Mesenchymal stem cell (in vitro differentiated cells and primary cell): ENCODE results near the gene TOLLIP.

Experiments
- DNase-seq: peaks from one replicate; pipeline ENCODE4 v3.0.0-alpha.2; 2013
- H2AFZ ChIP-seq: one replicate; pipeline ENCODE4 v1.6.1; 2013; ENCODE audit warnings: low read depth, mild to moderate bottlenecking, control low read depth, inconsistent platforms, low read length, moderate library complexity
- H2AK5ac ChIP-seq: 2 replicates; pipeline ENCODE4 v1.6.1; 2013; ENCODE audit warnings: low read length, moderate library complexity, mild to moderate bottlenecking, inconsistent platforms; ENCODE audit not compliant: severe bottlenecking
- H2BK120ac ChIP-seq: one replicate; pipeline ENCODE4 v1.6.1; 2013; ENCODE audit warnings: low read depth, mild to moderate bottlenecking, inconsistent platforms, low read length, moderate library complexity
- H2BK12ac ChIP-seq, 2 experiments: one replicate each; pipeline ENCODE4 v1.6.1; 2013; ENCODE audit warnings: inconsistent platforms in 2 of 2, low read length in 2 of 2, mild to moderate bottlenecking in 2 of 2, moderate library complexity in 2 of 2, control low read depth in 1 of 2
- H2BK15ac ChIP-seq: one replicate; pipeline ENCODE4 v1.6.1; 2013; ENCODE audit warnings: mild to moderate bottlenecking, low read depth, inconsistent platforms; ENCODE audit not compliant: poor library complexity, severe bottlenecking
- H2BK5ac ChIP-seq: 2 replicates; pipeline ENCODE4 v1.6.1; 2013; ENCODE audit warnings: low read depth, mild to moderate bottlenecking, low read length, control low read depth, inconsistent platforms; ENCODE audit not compliant: poor library complexity, severe bottlenecking
- H3K14ac ChIP-seq, 2 experiments: one replicate each; pipeline ENCODE4 v1.6.1; 2013; ENCODE audit warnings: inconsistent platforms in 2 of 2, low read length in 2 of 2, control low read depth in 1 of 2, mild to moderate bottlenecking in 1 of 2, moderate library complexity in 1 of 2
- H3K18ac ChIP-seq, 2 experiments: one replicate each; pipeline ENCODE4 v1.6.1; 2013; ENCODE audit warnings: inconsistent platforms in 2 of 2, low read length in 2 of 2, control low read depth in 1 of 2, low read depth in 1 of 2, mild to moderate bottlenecking in 1 of 2
- H3K23ac ChIP-seq, 2 experiments: one replicate each; pipeline ENCODE4 v1.6.1; 2013; ENCODE audit warnings: inconsistent platforms in 2 of 2, low read length in 2 of 2, mild to moderate bottlenecking in 2 of 2, moderate library complexity in 2 of 2, control low read depth in 1 of 2
- H3K27ac ChIP-seq: 2 replicates; pipeline ENCODE4 v1.5.1; 2013; ENCODE audit warnings: mild to moderate bottlenecking, moderate library complexity, low read length, control low read depth, inconsistent platforms; ENCODE audit not compliant: poor library complexity, severe bottlenecking
- H3K27me3 ChIP-seq, 2 experiments: 2 replicates each; pipeline versions ENCODE4 v1.6.1 to v1.7.0; 2013; ENCODE audit warnings: low read length in 2 of 2, mild to moderate bottlenecking in 2 of 2, moderate library complexity in 2 of 2, control low read depth in 1 of 2, inconsistent platforms in 1 of 2; ENCODE audit not compliant: control insufficient read depth in 1 of 2, insufficient read depth in 1 of 2
- H3K36me3 ChIP-seq, 2 experiments: 2 replicates each; pipeline versions ENCODE4 v1.6.1 to v1.7.0; 2013; ENCODE audit warnings: low read length in 2 of 2, control low read depth in 1 of 2, inconsistent platforms in 1 of 2, low read depth in 1 of 2, mild to moderate bottlenecking in 1 of 2; ENCODE audit not compliant: insufficient read depth in 2 of 2, control insufficient read depth in 1 of 2
- H3K4ac ChIP-seq, 2 experiments: one replicate each; pipeline ENCODE4 v1.6.1; 2013; ENCODE audit warnings: inconsistent platforms in 2 of 2, low read length in 2 of 2, mild to moderate bottlenecking in 2 of 2, moderate library complexity in 2 of 2, control low read depth in 1 of 2, low read depth in 1 of 2
- H3K4me1 ChIP-seq: 2 replicates; pipeline ENCODE4 v1.6.1; 2013; ENCODE audit warnings: low read depth, low read length, control low read depth; ENCODE audit not compliant: control insufficient read depth, insufficient read depth
- H3K4me2 ChIP-seq: 2 replicates; pipeline ENCODE4 v1.6.1; 2013; ENCODE audit warnings: low read length, mild to moderate bottlenecking, inconsistent platforms; ENCODE audit not compliant: poor library complexity, severe bottlenecking
- H3K4me3 ChIP-seq, 2 experiments: 2 replicates each; pipeline versions ENCODE4 v1.5.1 to v1.7.0; 2013; ENCODE audit warnings: low read length in 2 of 2, mild to moderate bottlenecking in 2 of 2, control low read depth in 1 of 2, low read depth in 1 of 2; ENCODE audit not compliant: insufficient read depth in 1 of 2
- H3K79me1 ChIP-seq: replicated peaks from 2 replicates; pipeline ENCODE4 v1.6.1; 2013; ENCODE audit warnings: mild to moderate bottlenecking, control low read depth, low read length, inconsistent platforms; ENCODE audit not compliant: poor library complexity, severe bottlenecking
- H3K9ac ChIP-seq: 2 replicates; pipeline ENCODE4 v1.7.0; 2013; ENCODE audit warnings: mild to moderate bottlenecking, low read length, moderate library complexity
- H3K9me3 ChIP-seq: 2 replicates; pipeline ENCODE4 v1.7.0; 2013; ENCODE audit warnings: mild to moderate bottlenecking, low read length; ENCODE audit not compliant: control insufficient read depth
- H4K8ac ChIP-seq: one replicate; pipeline ENCODE4 v1.6.1; 2013; ENCODE audit warnings: inconsistent platforms, mild to moderate bottlenecking, low read length, moderate library complexity
- H4K91ac ChIP-seq: one replicate; pipeline ENCODE4 v1.6.1; 2013; ENCODE audit warnings: mild to moderate bottlenecking, low read length, inconsistent platforms
- WGBS: methylation state at CpG from one replicate; pipeline ENCODE4 v1.1.7; 2013; ENCODE audit warnings: mixed read lengths; 5-methylcytosine and 5-hydroxymethylcytosine counted together

Gene TOLLIP

GRCh38 chr11:1307998-1308742 is 1.3 kb downstream of the TOLLIP start:
- Histone ChIP-seq H2BK5ac (no peak overlapping the region), H3K9me3 (peaks cover 18% of the 10 kb centered on the region), H3K4me1 (peaks cover 52% of the 10 kb centered on the region), H2BK15ac (no peak overlapping the region), H3K27ac (no peak overlapping the region), H2BK12ac (no peak overlapping the region), H3K4me3 (peak overlapping the region; percentile 82 to 100), H2AK5ac (no peak overlapping the region), H2AFZ (no peak overlapping the region), H3K27me3 (no peaks in the 10 kb centered on the region), H3K18ac (no peak overlapping the region), H3K4me2 (peak overlapping the region; percentile 84), H3K4ac (no peak overlapping the region), H4K8ac (no peak overlapping the region), H4K91ac (no peak overlapping the region), H2BK120ac (no peak overlapping the region), H3K36me3 (peaks cover 23 to 30% of the 10 kb centered on the region in 2 experiments), H3K79me1 (peaks cover 11% of the 10 kb centered on the region), H3K9ac (peak overlapping the region; percentile 81), H3K14ac (no peak overlapping the region), H3K23ac (no peak overlapping the region)
- no peak for DNase-seq
- 91% methylated on average over 21 of the region's 21 CpGs for WGBS

GRCh38 chr11:1307163-1307870 is 2.1 kb downstream of the TOLLIP start:
- Histone ChIP-seq H2BK120ac (no peak overlapping the region), H3K4me2 (no peak overlapping the region), H3K9ac (peak overlapping the region; percentile 81), H3K27ac (no peak overlapping the region), H3K4me1 (peaks cover 58% of the 10 kb centered on the region), H3K4ac (no peak overlapping the region), H3K4me3 (no peak overlapping the region), H2BK5ac (no peak overlapping the region), H3K27me3 (no peaks in the 10 kb centered on the region), H2AFZ (no peak overlapping the region), H2BK12ac (no peak overlapping the region), H4K8ac (no peak overlapping the region), H3K79me1 (peaks cover 13% of the 10 kb centered on the region), H3K18ac (no peak overlapping the region), H2AK5ac (no peak overlapping the region), H3K9me3 (peaks cover 15% of the 10 kb centered on the region), H2BK15ac (no peak overlapping the region), H3K14ac (no peak overlapping the region), H4K91ac (no peak overlapping the region), H3K36me3 (peaks cover 27 to 37% of the 10 kb centered on the region in 2 experiments), H3K23ac (no peak overlapping the region)
- WGBS: 95% methylated on average over 20 of the region's 21 CpGs
- no peak for DNase-seq

- Histone ChIP-seq H3K27me3 (no peaks in the 10 kb centered on the region), H3K27ac (no peak overlapping the region), H4K91ac (no peak overlapping the region), H2BK12ac (no peak overlapping the region), H3K36me3 (peaks cover 27 to 41% of the 10 kb centered on the region in 2 experiments), H3K79me1 (peaks cover 14% of the 10 kb centered on the region), H2AFZ (no peak overlapping the region), H3K9me3 (peaks cover 7% of the 10 kb centered on the region), H3K14ac (no peak overlapping the region), H3K18ac (no peak overlapping the region), H3K23ac (no peak overlapping the region), H2BK15ac (no peak overlapping the region), H3K9ac (no peak overlapping the region), H3K4me2 (no peak overlapping the region), H3K4ac (no peak overlapping the region), H2BK120ac (no peak overlapping the region), H3K4me1 (peaks cover 63% of the 10 kb centered on the region), H2BK5ac (no peak overlapping the region), H3K4me3 (no peak overlapping the region), H2AK5ac (no peak overlapping the region), H4K8ac (no peak overlapping the region)
- 94% methylated on average over 30 of the region's 30 CpGs for WGBS
- DNase-seq: no peak
Measured at GRCh38 chr11:1306186-1307162, 3.0 kb downstream of the TOLLIP start.
